ENCODE measurements around the gene KCNN4. TPM values are rescaled to one million over a fixed set of nuclear protein-coding genes. Genes with fewer than 3 reads are reported as not detected.

The KCNN4 gene
- total RNA-seq, 1 experiment from 2014 or later = 3.0 TPM

DNA sequence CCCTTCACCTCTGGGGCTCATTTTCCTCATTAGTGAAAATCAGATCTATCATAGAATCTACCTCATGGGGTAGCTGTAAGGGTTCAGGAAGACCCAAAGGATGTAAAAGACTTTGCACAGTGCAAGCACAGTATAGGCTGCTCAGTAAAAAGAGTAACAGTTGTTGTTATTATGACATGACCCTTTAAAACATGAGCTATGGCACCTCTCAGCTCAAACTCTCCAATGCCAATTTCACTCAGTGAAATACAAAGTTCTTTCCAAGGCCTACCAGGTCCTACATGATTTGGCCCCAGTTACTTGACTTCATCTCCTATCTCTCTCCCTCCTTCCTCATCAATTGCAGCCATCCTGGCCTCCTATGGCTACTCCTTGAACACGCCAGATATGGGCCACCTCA lies 30.9 kb downstream of the KCNN4 start:
- no peaks in the 10 kb centered on the region for H3K9me3 ChIP-seq
- peaks cover 2% of the 10 kb centered on the region for H3K36me3 ChIP-seq (ENCODE audit: control insufficient read depth, insufficient read depth, low read length)
- DNase-seq = no peak
- Mint-ChIP-seq H3K4me3 (ENCODE audit: unreplicated experiment) (no peak overlapping the region), H3K9me3 (ENCODE audit: unreplicated experiment) (no peaks in the 10 kb centered on the region), H3K27me3 (ENCODE audit: insufficient read depth, unreplicated experiment) (no peaks in the 10 kb centered on the region), H3K27ac (ENCODE audit: unreplicated experiment) (no peak overlapping the region), H3K4me1 (ENCODE audit: low read depth, unreplicated experiment) (peaks cover 18% of the 10 kb centered on the region), H3K36me3 (ENCODE audit: insufficient read depth, unreplicated experiment) (peaks cover 49% of the 10 kb centered on the region)
- BruUV-seq (replicated peaks) = no TSS peak
- CTCF ChIA-PET = no interaction called here
- H3K27me3 ChIP-seq (replicated peaks; ENCODE audit: control insufficient read depth, insufficient read depth, low read length) = no peaks in the 10 kb centered on the region
- POLR2A ChIA-PET = interaction anchor here (1.1 kb wide), 1 partner anchor 345 kb away, joined by 3 read pairs; no protein-coding TSS in a partner anchor
- intact Hi-C loops (cut with micrococcal nuclease; ENCODE audit: unreplicated experiment) = no loop called here
- no peak overlapping the region for H3K4me3 ChIP-seq (ENCODE audit: low read depth, low read length)
- no peaks in the 10 kb centered on the region for H3K4me1 ChIP-seq
- TF ChIP-seq, protein P1, sequence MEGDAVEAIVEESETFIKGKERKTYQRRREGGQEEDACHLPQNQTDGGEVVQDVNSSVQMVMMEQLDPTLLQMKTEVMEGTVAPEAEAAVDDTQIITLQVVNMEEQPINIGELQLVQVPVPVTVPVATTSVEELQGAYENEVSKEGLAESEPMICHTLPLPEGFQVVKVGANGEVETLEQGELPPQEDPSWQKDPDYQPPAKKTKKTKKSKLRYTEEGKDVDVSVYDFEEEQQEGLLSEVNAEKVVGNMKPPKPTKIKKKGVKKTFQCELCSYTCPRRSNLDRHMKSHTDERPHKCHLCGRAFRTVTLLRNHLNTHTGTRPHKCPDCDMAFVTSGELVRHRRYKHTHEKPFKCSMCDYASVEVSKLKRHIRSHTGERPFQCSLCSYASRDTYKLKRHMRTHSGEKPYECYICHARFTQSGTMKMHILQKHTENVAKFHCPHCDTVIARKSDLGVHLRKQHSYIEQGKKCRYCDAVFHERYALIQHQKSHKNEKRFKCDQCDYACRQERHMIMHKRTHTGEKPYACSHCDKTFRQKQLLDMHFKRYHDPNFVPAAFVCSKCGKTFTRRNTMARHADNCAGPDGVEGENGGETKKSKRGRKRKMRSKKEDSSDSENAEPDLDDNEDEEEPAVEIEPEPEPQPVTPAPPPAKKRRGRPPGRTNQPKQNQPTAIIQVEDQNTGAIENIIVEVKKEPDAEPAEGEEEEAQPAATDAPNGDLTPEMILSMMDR (IDR thresholded peaks at IDR 0.05; ENCODE audit: insufficient read depth in 1 of 2, low read depth in 1 of 2, low read length in 1 of 2, severe bottlenecking in 1 of 2, unreplicated experiment in 1 of 2) = no peak

DNA sequence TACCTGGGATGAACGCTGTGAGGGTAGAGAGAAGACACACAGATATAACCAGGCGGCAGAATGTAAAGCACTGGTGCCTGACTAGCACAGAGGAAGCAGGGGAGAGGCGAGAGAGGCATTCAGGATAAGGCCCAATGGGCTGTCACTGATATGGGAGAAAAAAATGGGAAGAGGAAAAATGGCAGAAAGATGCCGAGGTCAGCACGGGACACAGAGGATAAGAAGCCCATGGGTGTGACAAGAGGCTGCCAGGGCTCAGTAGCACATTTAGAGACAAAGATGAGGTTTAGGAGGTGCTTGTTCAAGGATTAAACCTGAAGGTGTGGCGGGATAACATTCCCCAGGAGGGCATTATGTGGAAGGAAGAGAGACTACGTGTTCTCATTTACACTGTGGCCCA lies 31.6 kb downstream of the KCNN4 start:
- no peaks in the 10 kb centered on the region for H3K4me1 ChIP-seq
- Mint-ChIP-seq H3K36me3 (ENCODE audit: insufficient read depth, unreplicated experiment) (peaks cover 42% of the 10 kb centered on the region), H3K4me1 (ENCODE audit: low read depth, unreplicated experiment) (peaks cover 18% of the 10 kb centered on the region), H3K4me3 (ENCODE audit: unreplicated experiment) (no peak overlapping the region), H3K27me3 (ENCODE audit: insufficient read depth, unreplicated experiment) (no peaks in the 10 kb centered on the region), H3K27ac (ENCODE audit: unreplicated experiment) (no peak overlapping the region), H3K9me3 (ENCODE audit: unreplicated experiment) (no peaks in the 10 kb centered on the region)
- POLR2A ChIA-PET = interaction anchor here (1.1 kb wide), 1 partner anchor 346 kb away, joined by 3 read pairs; no protein-coding TSS in a partner anchor
- H3K9me3 ChIP-seq = no peaks in the 10 kb centered on the region
- intact Hi-C loops (cut with micrococcal nuclease; ENCODE audit: unreplicated experiment) = no loop called here
- H3K27me3 ChIP-seq (replicated peaks; ENCODE audit: control insufficient read depth, insufficient read depth, low read length) = no peaks in the 10 kb centered on the region
- H3K4me3 ChIP-seq (ENCODE audit: low read depth, low read length) = no peak overlapping the region
- no peak for DNase-seq
- CTCF ChIA-PET = no interaction called here
- H3K36me3 ChIP-seq (ENCODE audit: control insufficient read depth, insufficient read depth, low read length) = peaks cover 2% of the 10 kb centered on the region
- TF ChIP-seq, protein P1 (IDR thresholded peaks at IDR 0.05; ENCODE audit: insufficient read depth in 1 of 2, low read depth in 1 of 2, low read length in 1 of 2, severe bottlenecking in 1 of 2, unreplicated experiment in 1 of 2) = no peak
- no TSS peak for BruUV-seq (replicated peaks)

DNA sequence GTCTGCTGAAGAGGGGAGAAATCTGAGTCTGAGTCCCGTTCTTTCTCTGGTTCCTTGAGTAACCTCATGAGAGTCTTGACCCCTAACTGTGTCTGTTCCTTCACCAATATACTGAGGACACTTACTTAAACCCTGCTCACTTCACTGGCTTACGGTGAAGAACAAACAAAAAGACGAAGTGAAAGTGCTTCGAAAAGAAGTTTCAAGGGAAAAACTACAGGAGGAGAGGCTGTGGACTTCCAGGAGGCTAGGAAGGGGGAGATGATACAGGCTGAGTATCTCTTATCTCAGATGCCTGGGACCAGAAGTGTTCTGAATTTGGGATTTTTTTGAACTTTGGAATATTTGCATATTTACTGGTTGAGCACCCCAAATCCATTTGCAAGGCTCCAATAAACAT lies 32.1 kb downstream of the KCNN4 start:
- Mint-ChIP-seq H3K9me3 (ENCODE audit: unreplicated experiment) (no peaks in the 10 kb centered on the region), H3K4me1 (ENCODE audit: low read depth, unreplicated experiment) (peaks cover 18% of the 10 kb centered on the region), H3K36me3 (ENCODE audit: insufficient read depth, unreplicated experiment) (peaks cover 45% of the 10 kb centered on the region), H3K4me3 (ENCODE audit: unreplicated experiment) (no peak overlapping the region), H3K27me3 (ENCODE audit: insufficient read depth, unreplicated experiment) (no peaks in the 10 kb centered on the region), H3K27ac (ENCODE audit: unreplicated experiment) (no peak overlapping the region)
- H3K27me3 ChIP-seq (replicated peaks; ENCODE audit: control insufficient read depth, insufficient read depth, low read length) = no peaks in the 10 kb centered on the region
- H3K4me1 ChIP-seq = no peaks in the 10 kb centered on the region
- CTCF ChIA-PET = no interaction called here
- H3K36me3 ChIP-seq (ENCODE audit: control insufficient read depth, insufficient read depth, low read length) = peaks cover 2% of the 10 kb centered on the region
- H3K9me3 ChIP-seq = no peaks in the 10 kb centered on the region
- intact Hi-C loops (cut with micrococcal nuclease; ENCODE audit: unreplicated experiment) = no loop called here
- TF ChIP-seq, protein P1 (IDR thresholded peaks at IDR 0.05; ENCODE audit: insufficient read depth in 1 of 2, low read depth in 1 of 2, low read length in 1 of 2, severe bottlenecking in 1 of 2, unreplicated experiment in 1 of 2) = no peak
- DNase-seq = no peak
- H3K4me3 ChIP-seq (ENCODE audit: low read depth, low read length) = no peak overlapping the region
- BruUV-seq (replicated peaks) = no TSS peak
- POLR2A ChIA-PET = no interaction called here
